ENCODE measurements around the gene SH3RF2. TPM values are rescaled to one million over a fixed set of nuclear protein-coding genes. Genes with fewer than 3 reads are reported as not detected.

SH3RF2 gene
- total RNA-seq, 1 donor from 2014 or later, result 50.6 TPM

DNA sequence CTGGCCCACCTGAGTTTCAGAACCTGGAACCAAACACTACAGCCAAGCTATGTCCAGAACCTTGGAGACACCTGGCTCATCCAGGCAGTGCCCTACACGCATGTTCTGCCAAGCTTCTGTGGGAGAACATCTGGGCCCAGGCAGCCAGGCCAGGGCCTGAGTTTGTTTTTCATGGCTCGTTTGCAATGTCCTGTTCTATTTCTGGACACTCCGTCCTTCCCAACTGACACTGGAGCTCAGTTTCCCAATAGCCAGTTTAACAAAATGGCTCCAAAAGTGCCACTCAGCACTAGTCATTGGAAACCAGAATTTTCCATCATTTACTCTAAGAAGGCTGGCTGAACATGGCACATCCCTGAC lies 38.6 kb downstream of the SH3RF2 start:
- H3K27me3 ChIP-seq, result no peaks in the 10 kb centered on the region
- DNase-seq (ENCODE audit: low spot score in 2 of 2), result peak; percentile 45 to 87
- intact Hi-C loops (cut with DNase I), result loop anchor here (1.0 to 2.0 kb wide), 3 partner anchors 28 to 140 kb away; partner anchors contain the start of genes PRELID2 and SH3RF2
- no peak for TF ChIP-seq CTCF (IDR thresholded peaks at IDR 0.05)
- H3K9me3 ChIP-seq, result no peaks in the 10 kb centered on the region
- H3K27ac ChIP-seq, result peak overlapping the region; percentile 75 to 89
- no peaks in the 10 kb centered on the region for H3K36me3 ChIP-seq
- H3K4me3 ChIP-seq, result no peak overlapping the region
- peaks cover 18 to 23% of the 10 kb centered on the region in 2 donors for H3K4me1 ChIP-seq

DNA sequence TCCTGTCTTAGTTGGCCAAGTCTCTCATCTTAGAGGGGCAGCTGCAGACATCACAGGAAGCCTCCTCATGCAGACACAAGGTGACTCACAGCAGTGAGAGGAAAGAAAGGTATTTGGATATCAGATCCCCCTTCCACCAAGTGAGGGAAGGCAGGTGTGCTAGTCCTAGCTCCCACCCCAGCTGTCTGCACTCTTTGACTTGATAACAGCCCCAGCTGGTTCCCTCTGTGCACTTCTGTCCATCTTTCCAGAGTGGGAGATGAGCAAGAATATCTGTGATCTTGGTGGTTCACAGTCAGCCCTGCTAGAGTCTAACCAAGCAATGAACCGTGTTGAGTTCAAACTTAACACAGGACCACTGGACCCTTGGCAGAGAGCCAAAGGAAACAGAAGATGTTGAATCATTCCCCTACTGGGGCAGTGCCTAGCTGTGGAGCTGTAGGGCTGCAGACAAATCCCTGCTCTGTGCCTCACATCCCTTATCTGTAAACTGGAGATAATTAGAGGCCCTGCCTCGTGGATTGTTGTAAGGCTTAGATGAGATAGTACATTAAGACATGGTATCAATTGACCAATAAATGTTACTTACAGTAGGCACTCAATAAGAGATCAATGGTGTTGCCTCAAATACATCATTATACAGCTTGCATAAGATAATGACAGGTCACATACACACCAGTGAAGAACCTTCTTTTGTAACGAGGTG lies 39.1 kb downstream of the SH3RF2 start:
- Histone ChIP-seq H3K27ac (peak overlapping the region; percentile 75 to 89), H3K27me3 (no peaks in the 10 kb centered on the region), H3K9me3 (no peaks in the 10 kb centered on the region), H3K4me3 (no peak overlapping the region), H3K36me3 (no peaks in the 10 kb centered on the region), H3K4me1 (peaks cover 18 to 23% of the 10 kb centered on the region in 2 donors)
- TF ChIP-seq CTCF (IDR thresholded peaks at IDR 0.05), result no peak
- intact Hi-C loops (cut with DNase I), result loop anchor here (1.0 to 2.0 kb wide), 3 partner anchors 27 to 140 kb away; partner anchors contain the start of genes PRELID2 and SH3RF2
- DNase-seq (ENCODE audit: low spot score in 2 of 2), result peak in 1 of 2 donors; percentile 76

- Histone ChIP-seq H3K4me3 (no peak overlapping the region), H3K4me1 (peaks cover 18 to 23% of the 10 kb centered on the region in 2 donors), H3K27ac (peak overlapping the region; percentile 30 to 89), H3K9me3 (no peaks in the 10 kb centered on the region), H3K36me3 (no peaks in the 10 kb centered on the region), H3K27me3 (no peaks in the 10 kb centered on the region)
- intact Hi-C loops (cut with DNase I), result no loop called here
- no peak for DNase-seq (ENCODE audit: low spot score in 2 of 2)
- no peak for TF ChIP-seq CTCF (IDR thresholded peaks at IDR 0.05)
Measured at GRCh38 chr5:145976431-145977155, 40.2 kb downstream of the SH3RF2 start.

GRCh38 chr5:145978171-145978570 lies 41.8 kb downstream of the SH3RF2 start:
- intact Hi-C loops (cut with DNase I), result no loop called here
- TF ChIP-seq CTCF (IDR thresholded peaks at IDR 0.05), result no peak
- no peak for DNase-seq (ENCODE audit: low spot score in 2 of 2)
- H3K9me3 ChIP-seq, result no peaks in the 10 kb centered on the region
- no peak overlapping the region for H3K27ac ChIP-seq
- no peaks in the 10 kb centered on the region for H3K36me3 ChIP-seq
- H3K4me1 ChIP-seq, result peaks cover 18 to 23% of the 10 kb centered on the region in 2 donors
- H3K4me3 ChIP-seq, result no peak overlapping the region
- no peaks in the 10 kb centered on the region for H3K27me3 ChIP-seq

DNA sequence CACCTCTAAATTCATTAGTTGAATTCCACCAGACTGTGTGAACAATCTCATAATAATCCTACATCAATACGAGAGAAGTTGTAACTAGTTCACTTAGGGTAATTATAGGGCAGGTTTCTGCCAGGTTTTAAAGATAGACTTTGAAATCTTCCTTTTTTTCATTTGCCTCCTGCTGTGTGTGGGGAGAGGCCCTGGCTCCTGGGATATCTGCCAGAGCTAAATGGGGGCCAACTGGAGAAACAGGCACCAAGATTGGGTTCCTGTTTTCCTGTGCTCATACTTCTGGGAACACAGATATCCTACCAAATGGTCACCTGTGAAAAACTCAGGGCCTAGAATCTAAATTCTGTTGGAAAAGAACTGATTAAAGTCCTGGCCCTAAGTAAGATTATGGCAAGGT lies 42.3 kb downstream of the SH3RF2 start:
- no peak for DNase-seq (ENCODE audit: low spot score in 2 of 2)
- no peaks in the 10 kb centered on the region for H3K9me3 ChIP-seq

More for the DNA sequence above, 42.3 kb downstream of the SH3RF2 start:
- H3K4me3 ChIP-seq, result no peak overlapping the region
- H3K4me1 ChIP-seq, result peaks cover 18 to 23% of the 10 kb centered on the region in 2 donors
- no peak for TF ChIP-seq CTCF (IDR thresholded peaks at IDR 0.05)
- no peaks in the 10 kb centered on the region for H3K27me3 ChIP-seq
- H3K36me3 ChIP-seq, result no peaks in the 10 kb centered on the region
- H3K27ac ChIP-seq, result peak overlapping the region in 1 of 2 donors; percentile 13
- intact Hi-C loops (cut with DNase I), result no loop called here
